H1 (cell line): Measurements from ENCODE around the gene SLC25A20. TPM values are rescaled to one million over a fixed set of nuclear protein-coding genes. Genes with fewer than 3 reads are reported as not detected.
A peak's percentile ranks its signal among the peaks of the same experiment; 100 is the strongest.

Experiments used
- CTCF ChIA-PET: fragments of 300-600 bp; sonication (Branson Sonifier 250); formaldehyde crosslinking; loops from one replicate; lab custom pipeline; 2021; ENCODE audit not compliant: partially characterized antibody; lab: Charles Lee
- POLR2A ChIA-PET: fragments of 300-600 bp; sonication (Branson Sonifier 250); formaldehyde crosslinking; loops from one replicate; lab custom pipeline; 2021; ENCODE audit warnings: inconsistent platforms; ENCODE audit not compliant: partially characterized antibody; lab: Charles Lee
- DNase-seq, 2 experiments: peaks; one replicate each; pipeline versions ENCODE4 v3.0.0 to v3.0.0-alpha.2; 2010 to 2022; ENCODE audit warnings: low spot score in 2 of 2, low read depth in 1 of 2, mixed read lengths in 1 of 2
- FAIRE-seq: peaks from 2 replicates; lab custom pipeline; 2011; peaks lifted over from hg19 to GRCh38; lab: Jason Lieb, UNC
- H2AFZ ChIP-seq: 2 replicates; pipeline ENCODE4 v1.8.1; 2012; ENCODE audit warnings: low read length, inconsistent platforms
- H2AK5ac ChIP-seq: 2 replicates; pipeline ENCODE4 v1.6.1; 2013; ENCODE audit warnings: low read depth, low read length
- H2BK120ac ChIP-seq: replicated peaks from 2 replicates; pipeline ENCODE3; 2013; ENCODE audit warnings: low read depth, low read length, inconsistent platforms
- H2BK12ac ChIP-seq: 2 replicates; pipeline ENCODE4 v1.6.1; 2013; ENCODE audit warnings: low read depth, low read length
- H2BK15ac ChIP-seq: 2 replicates; pipeline ENCODE4 v1.6.1; 2013; ENCODE audit warnings: low read length
- H2BK20ac ChIP-seq: 2 replicates; pipeline ENCODE4 v1.6.1; 2013; ENCODE audit warnings: low read length
- H2BK5ac ChIP-seq: 2 replicates; pipeline ENCODE4 v1.6.1; 2013; ENCODE audit warnings: low read depth, low read length
- H3K14ac ChIP-seq: 2 replicates; pipeline ENCODE4 v1.6.1; 2013; ENCODE audit warnings: inconsistent platforms; ENCODE audit not compliant: insufficient read length
- H3K18ac ChIP-seq: 2 replicates; pipeline ENCODE4 v1.6.1; 2013; ENCODE audit warnings: low read length; ENCODE audit errors: extremely low read depth
- H3K23ac ChIP-seq: 2 replicates; pipeline ENCODE4 v1.6.1; 2013; ENCODE audit warnings: inconsistent platforms; ENCODE audit not compliant: insufficient read length
- H3K23me2 ChIP-seq: 2 replicates; pipeline ENCODE4 v1.6.1; 2013; ENCODE audit warnings: low read depth, low read length
- H3K27ac ChIP-seq: 2 replicates; pipeline ENCODE4 v1.6.1; 2011; ENCODE audit warnings: low read depth, low read length, inconsistent platforms
- H3K27me3 ChIP-seq, 4 experiments: replicated peaks in 1 of 4; 1 replicate in 1 of 4; 2 replicates in 3 of 4; pipeline versions ENCODE4 v1.6.1 to v1.8.1; 2011 to 2013; ENCODE audit warnings: low read length in 3 of 4, mild to moderate bottlenecking in 3 of 4, inconsistent platforms in 2 of 4, mixed read lengths in 2 of 4, moderate library complexity in 1 of 4; ENCODE audit not compliant: control insufficient read depth in 3 of 4, insufficient read depth in 3 of 4; ENCODE audit errors: extremely low read depth in 1 of 4
- H3K36me3 ChIP-seq, 4 experiments: 2 replicates each; pipeline versions ENCODE4 v1.6.1 to v1.8.1; 2011 to 2013; ENCODE audit warnings: mild to moderate bottlenecking in 4 of 4, low read length in 3 of 4, moderate library complexity in 2 of 4, control low read depth in 1 of 4, inconsistent platforms in 1 of 4; ENCODE audit not compliant: insufficient read depth in 4 of 4, control insufficient read depth in 2 of 4
- H3K4ac ChIP-seq: replicated peaks from 2 replicates; pipeline ENCODE3; 2013; ENCODE audit warnings: low read length, low read depth, mixed read lengths, inconsistent platforms; ENCODE audit not compliant: insufficient read length
- H3K4me1 ChIP-seq, 4 experiments: replicated peaks in 1 of 4; 1 replicate in 1 of 4; 2 replicates in 3 of 4; pipeline versions ENCODE4 v1.6.1 to v1.8.1; 2011 to 2013; ENCODE audit warnings: low read length in 3 of 4, inconsistent platforms in 2 of 4, mixed read lengths in 1 of 4; ENCODE audit not compliant: insufficient read depth in 4 of 4, control insufficient read depth in 3 of 4
- H3K4me2 ChIP-seq, 2 experiments: 2 replicates each; pipeline versions ENCODE4 v1.6.1 to v1.8.1; 2011 to 2013; ENCODE audit warnings: low read depth in 2 of 2, low read length in 2 of 2, control low read depth in 1 of 2, inconsistent platforms in 1 of 2, mild to moderate bottlenecking in 1 of 2; ENCODE audit not compliant: insufficient read depth in 1 of 2
- H3K4me3 ChIP-seq, 4 experiments: fragments of 200-600, 300-600 bp in 1 of 4; sonication (generic), shearing (Covaris generic), sonication (Bioruptor Twin) in 1 of 4; 2 replicates each; pipeline versions ENCODE4 v1.5.1 to v1.8.1; 2011 to 2016; ENCODE audit warnings: low read length in 4 of 4, low read depth in 3 of 4, control low read depth in 2 of 4, inconsistent platforms in 2 of 4, mild to moderate bottlenecking in 2 of 4, mixed read lengths in 1 of 4, moderate library complexity in 1 of 4; ENCODE audit not compliant: insufficient read depth in 2 of 4; ENCODE audit errors: extremely low read depth in 1 of 4
- H3K56ac ChIP-seq: replicated peaks from 2 replicates; pipeline ENCODE3; 2013; ENCODE audit warnings: low read depth, mild to moderate bottlenecking, mixed read lengths, low read length, inconsistent platforms; ENCODE audit not compliant: insufficient read length
- H3K79me1 ChIP-seq: 2 replicates; pipeline ENCODE4 v1.6.1; 2013; ENCODE audit warnings: low read depth, low read length, control low read depth
- H3K79me2 ChIP-seq, 2 experiments: 2 replicates each; pipeline versions ENCODE4 v1.6.1 to v1.8.1; 2012 to 2013; ENCODE audit warnings: low read length in 2 of 2, mild to moderate bottlenecking in 2 of 2, inconsistent platforms in 1 of 2; ENCODE audit not compliant: insufficient read depth in 2 of 2, control insufficient read depth in 1 of 2
- H3K9ac ChIP-seq, 4 experiments: replicated peaks in 1 of 4; 1 replicate in 1 of 4; 2 replicates in 3 of 4; pipeline versions ENCODE4 v1.6.1 to v1.8.1; 2011 to 2013; ENCODE audit warnings: low read depth in 3 of 4, low read length in 3 of 4, control low read depth in 2 of 4, mild to moderate bottlenecking in 2 of 4, moderate library complexity in 2 of 4, inconsistent platforms in 1 of 4; ENCODE audit errors: extremely low read depth in 1 of 4
- H3K9me3 ChIP-seq, 2 experiments: 2 replicates each; pipeline versions ENCODE4 v1.6.1 to v1.8.1; 2012 to 2013; ENCODE audit warnings: mild to moderate bottlenecking in 2 of 2, moderate library complexity in 2 of 2, control low read depth in 1 of 2, inconsistent platforms in 1 of 2, low read depth in 1 of 2, low read length in 1 of 2, mixed read lengths in 1 of 2; ENCODE audit not compliant: insufficient read depth in 2 of 2
- H4K20me1 ChIP-seq, 2 experiments: replicated peaks in 1 of 2; 2 replicates each; pipeline versions ENCODE3 to v1.8.1; 2011 to 2013; ENCODE audit warnings: inconsistent platforms in 2 of 2, low read length in 2 of 2, mild to moderate bottlenecking in 1 of 2; ENCODE audit not compliant: insufficient read depth in 2 of 2, control insufficient read depth in 1 of 2
- H4K5ac ChIP-seq: 2 replicates; pipeline ENCODE4 v1.6.1; 2013; ENCODE audit warnings: low read length, low read depth, mixed read lengths, inconsistent platforms; ENCODE audit not compliant: insufficient read length
- H4K8ac ChIP-seq: 2 replicates; pipeline ENCODE4 v1.8.0; 2013; ENCODE audit warnings: mild to moderate bottlenecking, moderate library complexity, low read length, inconsistent platforms; ENCODE audit not compliant: insufficient read depth; ENCODE audit errors: extremely low read depth
- H4K91ac ChIP-seq: replicated peaks from 2 replicates; pipeline ENCODE3; 2013; ENCODE audit warnings: low read length, mixed read lengths, inconsistent platforms; ENCODE audit not compliant: insufficient read length
- BCL11A ChIP-seq, 2 experiments: IDR thresholded peaks; one replicate each; pipeline ENCODE4 v1.6.1; 2011; ENCODE audit warnings: low read depth in 2 of 2, low read length in 2 of 2, mild to moderate bottlenecking in 2 of 2
- BRCA1 ChIP-seq: IDR thresholded peaks from 2 replicates; pipeline ENCODE4 v1.6.1; 2012; ENCODE audit warnings: low read depth, low read length, improper control_type of control experiment
- CEBPB ChIP-seq: IDR thresholded peaks from 2 replicates; pipeline ENCODE4 v1.6.1; 2012; ENCODE audit warnings: low read depth, low read length
- GTF2F1 ChIP-seq: IDR thresholded peaks from 2 replicates; pipeline ENCODE4 v1.6.1; 2012; ENCODE audit warnings: low read depth, low read length, improper control_type of control experiment, borderline replicate concordance
- KDM5A ChIP-seq: fragments of 200-600 bp; IDR thresholded peaks from 2 replicates; pipeline ENCODE4 v1.7.1; 2012; ENCODE audit warnings: mild to moderate bottlenecking, low read length, inconsistent platforms, mixed read lengths
- SUZ12 ChIP-seq: fragments of 200-600 bp; sonication (generic); IDR thresholded peaks from 2 replicates; pipeline ENCODE4 v1.6.1; 2012; ENCODE audit warnings: mild to moderate bottlenecking, inconsistent platforms, low read length, moderate library complexity, mixed read lengths
- TAF1 ChIP-seq: IDR thresholded peaks from 2 replicates; pipeline ENCODE4 v1.6.1; 2011; ENCODE audit warnings: mild to moderate bottlenecking, low read depth, low read length
- TCF12 ChIP-seq: IDR thresholded peaks from 2 replicates; pipeline ENCODE4 v1.6.1; 2011; ENCODE audit warnings: low read depth, mild to moderate bottlenecking, low read length
- WGBS, 2 experiments: shearing (Covaris generic) in 1 of 2; methylation state at CpG; one replicate each; pipeline versions ENCODE4 v1.1.6 to v1.1.7; 2013 to 2015; ENCODE audit warnings: low lambda C conversion rate in 2 of 2, mixed read lengths in 2 of 2, inconsistent platforms in 1 of 2, low coverage in 1 of 2, missing lambda C conversion rate in 1 of 2; ENCODE audit not compliant: insufficient replicate concordance in 2 of 2, insufficient coverage in 1 of 2, insufficient read length in 1 of 2; ENCODE audit errors: extremely low coverage in 1 of 2, missing lambda C conversion rate in 1 of 2; 5-methylcytosine and 5-hydroxymethylcytosine counted together
- polyA plus RNA-seq, 7 experiments: library from polyadenylated mRNA; depleted of rRNA in 3 of 7; stranded (reverse) in 5 of 7; unstranded in 2 of 7; fragments of >200 nt in 5 of 7; fragments of 200-250 nt in 2 of 7; gene quantifications; 1 replicate in 5 of 7; 2 replicates in 1 of 7; 4 replicates in 1 of 7; pipeline versions ENCODE4 v1.2.1 to v1.2.3, GENCODE V29; 2011 to 2013; ENCODE audit warnings: missing spikeins in 2 of 7, mixed read lengths in 2 of 7
- total RNA-seq: library from RNA; stranded (reverse); fragmentation: NEBNext Ultra II Directional; extraction: Animal tissue kit (Norgen Biotek cat#: 25700); gene quantifications from 2 replicates; pipeline ENCODE4 v1.2.1, GENCODE V29; 2021
- TF ChIP-seq, protein P1 (sequence below): IDR thresholded peaks from 2 replicates; pipeline ENCODE4 v1.6.1; 2011; ENCODE audit warnings: low read depth, mild to moderate bottlenecking, low read length; ENCODE audit not compliant: insufficient read depth

Gene SLC25A20
- total and polyA plus RNA-seq, 2 of the 8 experiments (the other 6 are each of a cell fraction or from before 2014, with no cell fraction given) = 3.8 to 4.0 TPM

- no peak overlapping the region for H2BK5ac ChIP-seq
Measured at GRCh38 chr3:48848816-48849515, 49.7 kb downstream of the SLC25A20 start.

More at GRCh38 chr3:48848816-48849515, 49.7 kb downstream of the SLC25A20 start:
- Histone ChIP-seq H3K4me2 (peak overlapping the region in 1 of 2 experiments; percentile 74; a peak in 1 of 4 replicates), H3K56ac (no peak overlapping the region), H3K23me2 (peaks cover 10% of the 10 kb centered on the region), H4K5ac (no peak overlapping the region), H4K91ac (no peak overlapping the region), H3K27me3 (peaks cover 0 to 5% (median 0%) of the 10 kb centered on the region in 4 experiments; a peak in 3 of 7 replicates), H4K20me1 (no peaks in the 10 kb centered on the region), H3K4ac (no peak overlapping the region), H3K27ac (no peak overlapping the region), H3K9ac (no peak overlapping the region), H2BK15ac (no peak overlapping the region), H2BK20ac (no peak overlapping the region), H3K4me1 (peaks cover 0 to 2% (median 0%) of the 10 kb centered on the region in 4 experiments; a peak in 1 of 7 replicates), H3K79me1 (no peaks in the 10 kb centered on the region), H3K9me3 (no peaks in the 10 kb centered on the region), H2AFZ (no peak overlapping the region), H4K8ac (no peak overlapping the region), H3K23ac (no peak overlapping the region), H3K4me3 (no peak overlapping the region), H2AK5ac (no peak overlapping the region), H3K14ac (no peak overlapping the region), H3K36me3 (no peaks in the 10 kb centered on the region), H2BK12ac (no peak overlapping the region), H2BK120ac (no peak overlapping the region), H3K79me2 (no peaks in the 10 kb centered on the region), H3K18ac (no peak overlapping the region)
- ChIA-PET CTCF (no interaction called here), POLR2A (no interaction called here)
- WGBS, 2 experiments = 76% methylated on average over 8 of the region's 8 CpGs; no CpG with 5 or more reads in 1 of the 2 experiments
- TF ChIP-seq TCF12 (no peak), CEBPB (no peak), TAF1 (no peak), GTF2F1 (no peak), KDM5A (no peak), SUZ12 (no peak), BRCA1 (no peak), BCL11A (IDR thresholded peaks at IDR 0.05; ENCODE audit: low read depth in 2 of 2, low read length in 2 of 2) (no peak)
- TF ChIP-seq, protein P1, sequence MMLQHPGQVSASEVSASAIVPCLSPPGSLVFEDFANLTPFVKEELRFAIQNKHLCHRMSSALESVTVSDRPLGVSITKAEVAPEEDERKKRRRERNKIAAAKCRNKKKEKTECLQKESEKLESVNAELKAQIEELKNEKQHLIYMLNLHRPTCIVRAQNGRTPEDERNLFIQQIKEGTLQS = no peak
- DNase-seq (no peak), FAIRE-seq (no peak)
